Stimulated activated CD8-positive, alpha-beta memory T cell treated with anti-CD3 and anti-CD28 coated beads, Interleukin-12 subunit alpha, Interleukin-12 subunit beta, amount 100 ng/mL, for 4 hours (primary cell): Measurements from ENCODE around the gene RNF32.
A peak's percentile ranks its signal among the peaks of the same experiment; 100 is the strongest.

Source experiments
- DNase-seq: peaks from one replicate; pipeline ENCODE4 v3.0.0-alpha.2; 2020; ENCODE audit warnings: low read depth

Gene RNF32

GRCh38 chr7:156640257-156640948 is at the start of gene RNF32:
Gene RNF32, plus strand, starts transcription at chr7:156640774. Its CDS starts 3,104 bp downstream, at chr7:156643878.
- peak; percentile 89 for DNase-seq

GRCh38 chr7:156592155-156592884 is 48.3 kb upstream of the RNF32 start:
- DNase-seq, result no peak

GRCh38 chr7:156594283-156595080 is 46.1 kb upstream of the RNF32 start:
- no peak for DNase-seq

GRCh38 chr7:156600496-156600895 is 40.1 kb upstream of the RNF32 start:
- DNase-seq, result no peak

- no peak for DNase-seq
Measured at GRCh38 chr7:156602283-156602682, 38.3 kb upstream of the RNF32 start.

- DNase-seq, result no peak
Measured at GRCh38 chr7:156603011-156603410, 37.6 kb upstream of the RNF32 start.

- DNase-seq, result no peak
Measured at GRCh38 chr7:156603629-156604028, 36.9 kb upstream of the RNF32 start.

GRCh38 chr7:156604311-156604710 is 36.3 kb upstream of the RNF32 start:
- DNase-seq, result no peak

- no peak for DNase-seq
Measured at GRCh38 chr7:156604836-156605695, 35.5 kb upstream of the RNF32 start.

GRCh38 chr7:156606135-156606534 is 34.4 kb upstream of the RNF32 start:
- no peak for DNase-seq

GRCh38 chr7:156606691-156607331 is 33.8 kb upstream of the RNF32 start:
- DNase-seq, result no peak

- DNase-seq, result no peak
Measured at GRCh38 chr7:156607332-156608172, 33.0 kb upstream of the RNF32 start.

GRCh38 chr7:156608173-156608478 is 32.4 kb upstream of the RNF32 start:
- no peak for DNase-seq

- DNase-seq, result no peak
Measured at GRCh38 chr7:156609010-156609877, 31.3 kb upstream of the RNF32 start.

GRCh38 chr7:156610130-156610529 is 30.4 kb upstream of the RNF32 start:
- DNase-seq, result no peak

- no peak for DNase-seq
Measured at GRCh38 chr7:156610601-156611000, 30.0 kb upstream of the RNF32 start.

- DNase-seq, result no peak
Measured at GRCh38 chr7:156611014-156612010, 29.3 kb upstream of the RNF32 start.

- DNase-seq, result peak; percentile 52
Measured at GRCh38 chr7:156612930-156613329, 27.6 kb upstream of the RNF32 start.
